ENCODE results near the gene SARS2.

The SARS2 gene

DNA sequence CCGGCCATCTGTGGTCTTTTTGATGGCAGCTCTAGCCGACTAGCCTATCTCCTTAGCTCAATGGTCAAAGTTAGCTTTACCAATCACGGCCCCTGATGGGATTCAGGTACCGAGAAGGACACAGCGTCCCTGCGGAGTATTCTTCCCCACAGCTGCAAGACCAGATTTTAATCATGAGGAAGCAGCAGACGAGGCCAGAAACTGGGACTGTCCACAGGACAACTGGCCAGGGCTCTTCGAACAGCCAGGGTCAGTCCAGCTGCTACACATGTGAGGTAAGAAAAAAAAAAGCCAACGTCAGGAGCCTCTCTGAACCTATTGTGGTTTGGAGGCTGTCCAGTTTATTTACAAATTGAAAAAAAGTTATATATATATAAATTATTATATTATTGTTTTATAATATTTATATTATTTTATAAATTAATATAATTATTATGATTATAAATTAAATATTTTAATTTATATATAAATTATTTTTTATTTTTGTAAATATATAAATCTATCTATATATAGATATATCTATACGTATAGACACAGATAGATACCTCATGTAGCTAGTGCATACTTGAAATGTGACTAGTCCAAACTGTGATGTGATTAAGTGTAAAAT is 63.3 kb downstream of the SARS2 start:
- no peak overlapping the region for H3K4me3 ChIP-seq (ENCODE audit: control insufficient read depth, low read depth, low read length)
- TF ChIP-seq, protein P1, sequence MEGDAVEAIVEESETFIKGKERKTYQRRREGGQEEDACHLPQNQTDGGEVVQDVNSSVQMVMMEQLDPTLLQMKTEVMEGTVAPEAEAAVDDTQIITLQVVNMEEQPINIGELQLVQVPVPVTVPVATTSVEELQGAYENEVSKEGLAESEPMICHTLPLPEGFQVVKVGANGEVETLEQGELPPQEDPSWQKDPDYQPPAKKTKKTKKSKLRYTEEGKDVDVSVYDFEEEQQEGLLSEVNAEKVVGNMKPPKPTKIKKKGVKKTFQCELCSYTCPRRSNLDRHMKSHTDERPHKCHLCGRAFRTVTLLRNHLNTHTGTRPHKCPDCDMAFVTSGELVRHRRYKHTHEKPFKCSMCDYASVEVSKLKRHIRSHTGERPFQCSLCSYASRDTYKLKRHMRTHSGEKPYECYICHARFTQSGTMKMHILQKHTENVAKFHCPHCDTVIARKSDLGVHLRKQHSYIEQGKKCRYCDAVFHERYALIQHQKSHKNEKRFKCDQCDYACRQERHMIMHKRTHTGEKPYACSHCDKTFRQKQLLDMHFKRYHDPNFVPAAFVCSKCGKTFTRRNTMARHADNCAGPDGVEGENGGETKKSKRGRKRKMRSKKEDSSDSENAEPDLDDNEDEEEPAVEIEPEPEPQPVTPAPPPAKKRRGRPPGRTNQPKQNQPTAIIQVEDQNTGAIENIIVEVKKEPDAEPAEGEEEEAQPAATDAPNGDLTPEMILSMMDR (conservative IDR thresholded peaks at IDR 0.05; ENCODE audit: control insufficient read depth, insufficient read depth, low read depth, low read length) = no peak
- no peak for DNase-seq (ENCODE audit: low read depth)
